Frontal cortex (tissue), 4 donors: Measurements from ENCODE around the gene ADH1B. TPM values are rescaled to one million over a fixed set of nuclear protein-coding genes. Genes with fewer than 3 reads are reported as not detected.
"Not testable (repeated sequence)": the region's sequence is repeated elsewhere in the genome, so short reads cannot be mapped to it uniquely, and the experiment has no call there.

ENCODE experiments used
- DNase-seq, 2 donors: peaks; one replicate each; pipeline ENCODE4 v3.0.0; 2012; ENCODE audit warnings: low spot score in 2 of 2
- FAIRE-seq: peaks from 2 replicates; lab custom pipeline; 2012; peaks lifted over from hg19 to GRCh38; lab: Jason Lieb, UNC
- total RNA-seq: library from RNA; depleted of rRNA; stranded (reverse); fragments of >200 nt; gene quantifications from one replicate; pipeline ENCODE4 v1.2.3, GENCODE V29; 2014
- donor health status: control.
- donor health status: control.
- donor health status: control.

Gene ADH1B
- total RNA-seq = not detected

GRCh38 chr4:99321241-99322191, at the start of gene ADH1B:
ADH1B (minus strand) TSS chr4:99321401; CDS start chr4:99321331, 70 bp downstream.
- FAIRE-seq (no peak), DNase-seq (no peak)

GRCh38 chr4:99367817-99368216, 46.6 kb upstream of the ADH1B start:
- not testable (repeated sequence) for DNase-seq, FAIRE-seq

GRCh38 chr4:99366491-99366890, 45.3 kb upstream of the ADH1B start:
- FAIRE-seq = no peak
- no peak for DNase-seq

GRCh38 chr4:99362768-99363167, 41.6 kb upstream of the ADH1B start:
- FAIRE-seq (no peak), DNase-seq (no peak)

GRCh38 chr4:99361899-99362275, 40.7 kb upstream of the ADH1B start:
- no peak for DNase-seq
- no peak for FAIRE-seq

- no peak for FAIRE-seq
- no peak for DNase-seq
Observed at GRCh38 chr4:99361268-99361898, 40.2 kb upstream of the ADH1B start.

GRCh38 chr4:99359480-99360204, 38.4 kb upstream of the ADH1B start:
- DNase-seq = no peak
- FAIRE-seq = no peak

GRCh38 chr4:99357948-99358347, 36.7 kb upstream of the ADH1B start:
- FAIRE-seq = no peak
- DNase-seq = no peak

GRCh38 chr4:99356992-99357391, 35.8 kb upstream of the ADH1B start:
- no peak for DNase-seq
- no peak for FAIRE-seq

GRCh38 chr4:99356149-99356548, 34.9 kb upstream of the ADH1B start:
- not testable (repeated sequence) for DNase-seq, FAIRE-seq

GRCh38 chr4:99352602-99353537, 31.7 kb upstream of the ADH1B start, which contains the start of gene ADH1C:
ADH1C (minus strand) TSS chr4:99352746; CDS start chr4:99352675, 71 bp downstream.
- DNase-seq (no peak), FAIRE-seq (no peak)

- FAIRE-seq = no peak
- no peak for DNase-seq
Observed at GRCh38 chr4:99351487-99351886, 30.3 kb upstream of the ADH1B start.

GRCh38 chr4:99349338-99349737, 28.1 kb upstream of the ADH1B start:
- DNase-seq (no peak), FAIRE-seq (no peak)

GRCh38 chr4:99342624-99343023, 21.4 kb upstream of the ADH1B start:
- FAIRE-seq, DNase-seq: not testable (repeated sequence)

- no peak for DNase-seq
- FAIRE-seq = no peak
Observed at GRCh38 chr4:99341426-99341825, 20.2 kb upstream of the ADH1B start.

- DNase-seq (no peak), FAIRE-seq (no peak)
Observed at GRCh38 chr4:99339172-99339571, 18.0 kb upstream of the ADH1B start.

- FAIRE-seq = no peak
- no peak for DNase-seq
Observed at GRCh38 chr4:99336553-99336952, 15.4 kb upstream of the ADH1B start.

- FAIRE-seq (no peak), DNase-seq (no peak)
Observed at GRCh38 chr4:99334880-99335279, 13.7 kb upstream of the ADH1B start.

GRCh38 chr4:99330648-99331047, 9.4 kb upstream of the ADH1B start:
- no peak for FAIRE-seq
- DNase-seq = no peak
